Thyroid gland (tissue), 4 donors: ENCODE measurements around the gene PREX1.

Experiments used
- CTCF ChIP-seq, 6 experiments: fragments of 200-600 bp in 3 of 6; fragments of 450-650 bp in 3 of 6; sonication (generic) in 3 of 6; IDR thresholded peaks; one replicate each; pipeline ENCODE4 v1.5.1; 2016 to 2019; ENCODE audit warnings: antibody characterized with exemption in 6 of 6, mild to moderate bottlenecking in 2 of 6, inconsistent platforms in 1 of 6, moderate library complexity in 1 of 6
- POLR2A ChIP-seq, 2 donors: fragments of 450-650 bp; IDR thresholded peaks; one replicate each; pipeline ENCODE4 v1.6.1; 2017; ENCODE audit warnings: antibody characterized with exemption in 2 of 2, mild to moderate bottlenecking in 2 of 2, moderate library complexity in 1 of 2

GRCh38 chr20:48823476-48823875 is 4.3 kb downstream of the PREX1 start:
- TF ChIP-seq CTCF (IDR thresholded peaks at IDR 0.05) (no peak), POLR2A (IDR thresholded peaks at IDR 0.05) (no peak)
